NT2/D1 (cell line): ENCODE data around the gene ZNF574.

Experiments used
- SUZ12 ChIP-seq: IDR thresholded peaks from 2 replicates; pipeline ENCODE4 v1.6.1; 2011; ENCODE audit not compliant: insufficient read length, insufficient read depth; ENCODE audit errors: extremely low read depth
- YY1 ChIP-seq: IDR thresholded peaks from 2 replicates; pipeline ENCODE4 v1.6.1; 2011; ENCODE audit not compliant: insufficient read length, insufficient read depth
- ZNF274 ChIP-seq: IDR thresholded peaks from 2 replicates; pipeline ENCODE4 v1.6.1; 2011; ENCODE audit warnings: mild to moderate bottlenecking, low read depth, low read length

DNA sequence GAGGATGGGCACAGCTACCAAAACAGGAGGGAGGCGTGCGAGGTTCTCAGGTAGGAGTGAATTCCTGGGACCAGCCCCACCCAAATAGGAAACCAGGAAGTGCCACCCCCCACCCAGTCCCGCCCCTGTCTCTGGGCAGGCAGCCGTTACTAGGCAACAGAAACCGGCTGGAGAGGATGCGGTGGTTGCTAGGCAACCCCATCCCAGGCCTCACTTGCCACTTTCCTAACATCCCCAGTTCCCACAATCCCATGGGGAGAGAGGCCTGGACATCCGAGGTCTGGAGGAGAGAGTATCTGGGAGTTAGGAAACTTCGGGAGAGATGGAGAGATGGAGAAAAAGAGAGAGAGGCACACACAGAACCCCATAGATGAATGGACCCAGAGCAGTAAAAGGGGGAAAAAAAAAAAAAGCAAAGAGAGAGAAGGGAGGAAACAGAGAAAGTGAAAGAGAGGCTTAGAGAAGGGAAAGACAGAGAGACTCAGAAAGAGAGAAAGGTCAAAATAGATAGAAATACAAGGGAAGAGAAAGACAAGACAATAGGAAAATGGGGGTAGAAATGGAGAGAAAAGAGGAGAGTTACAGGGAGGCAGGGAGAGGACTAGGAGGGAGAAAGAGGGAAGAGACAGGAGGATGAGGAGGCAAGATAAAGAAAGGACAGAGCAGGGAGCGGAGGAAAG lies 9.8 kb upstream of the ZNF574 start:
- TF ChIP-seq SUZ12 = no peak
- TF ChIP-seq YY1 = no peak
- no peak for TF ChIP-seq ZNF274
